GM18526 (cell line): ENCODE results near the gene MRPL55.

Experiments used
- POLR2A ChIP-seq: IDR thresholded peaks from 3 replicates; pipeline ENCODE4 v1.6.1; 2011; ENCODE audit not compliant: insufficient read length; ENCODE audit errors: extremely low read depth

MRPL55 gene

GRCh38 chr1:228150461-228151179, 41.5 kb upstream of the MRPL55 start:
- TF ChIP-seq POLR2A = no peak

GRCh38 chr1:228150120-228150460, 41.0 kb upstream of the MRPL55 start:
- no peak for TF ChIP-seq POLR2A

GRCh38 chr1:228149406-228150119, 40.5 kb upstream of the MRPL55 start, which contains the start of gene GJC2:
GJC2 (plus strand) TSS chr1:228149930; CDS start chr1:228157759, 7,829 bp downstream.
- no peak for TF ChIP-seq POLR2A

GRCh38 chr1:228148935-228149405, 39.9 kb upstream of the MRPL55 start:
- TF ChIP-seq POLR2A = no peak

- no peak for TF ChIP-seq POLR2A
These were observed 39.2 kb upstream of the MRPL55 start for GRCh38 chr1:228148196-228148861.

- no peak for TF ChIP-seq POLR2A
These were observed 38.7 kb upstream of the MRPL55 start for GRCh38 chr1:228147768-228148167.

GRCh38 chr1:228147151-228147693, 38.1 kb upstream of the MRPL55 start:
- no peak for TF ChIP-seq POLR2A

GRCh38 chr1:228146417-228147150, 37.5 kb upstream of the MRPL55 start:
- no peak for TF ChIP-seq POLR2A

GRCh38 chr1:228145463-228146416, 36.6 kb upstream of the MRPL55 start:
- no peak for TF ChIP-seq POLR2A

- no peak for TF ChIP-seq POLR2A
These were observed 35.9 kb upstream of the MRPL55 start for GRCh38 chr1:228144993-228145343.

- no peak for TF ChIP-seq POLR2A
These were observed 35.3 kb upstream of the MRPL55 start for GRCh38 chr1:228144193-228144992.

- no peak for TF ChIP-seq POLR2A
These were observed 34.5 kb upstream of the MRPL55 start for GRCh38 chr1:228143480-228144192.

GRCh38 chr1:228142701-228143136, 33.6 kb upstream of the MRPL55 start:
- TF ChIP-seq POLR2A = no peak

GRCh38 chr1:228142155-228142691, 33.1 kb upstream of the MRPL55 start:
- no peak for TF ChIP-seq POLR2A
